Endothelial cell of umbilical vein (primary cell): ENCODE results near the gene RPA1.

ENCODE experiments used
- EZH2 ChIP-seq: IDR thresholded peaks from 2 replicates; pipeline ENCODE4 v1.6.1; 2012; ENCODE audit warnings: borderline replicate concordance, low read depth, mild to moderate bottlenecking, moderate library complexity, low read length, inconsistent platforms; ENCODE audit not compliant: severe bottlenecking
- POLR2AphosphoS5 ChIP-seq: IDR thresholded peaks from 2 replicates; pipeline ENCODE4 v1.6.1; 2012; ENCODE audit warnings: low read depth, mild to moderate bottlenecking, control low read depth, low read length, moderate library complexity; ENCODE audit not compliant: insufficient read depth
- TF ChIP-seq, protein P1 (sequence below), 2 donors: IDR thresholded peaks; 1 replicate in 1 of 2; 2 replicates in 1 of 2; pipeline ENCODE4 v1.5.1; 2011; ENCODE audit warnings: low read length in 2 of 2, mild to moderate bottlenecking in 2 of 2, moderate library complexity in 2 of 2, control low read depth in 1 of 2, inconsistent platforms in 1 of 2, low read depth in 1 of 2; ENCODE audit not compliant: insufficient read depth in 1 of 2; ENCODE audit errors: extremely low read depth in 1 of 2

- TF ChIP-seq POLR2AphosphoS5 (no peak), EZH2 (no peak)
- TF ChIP-seq, protein P1, sequence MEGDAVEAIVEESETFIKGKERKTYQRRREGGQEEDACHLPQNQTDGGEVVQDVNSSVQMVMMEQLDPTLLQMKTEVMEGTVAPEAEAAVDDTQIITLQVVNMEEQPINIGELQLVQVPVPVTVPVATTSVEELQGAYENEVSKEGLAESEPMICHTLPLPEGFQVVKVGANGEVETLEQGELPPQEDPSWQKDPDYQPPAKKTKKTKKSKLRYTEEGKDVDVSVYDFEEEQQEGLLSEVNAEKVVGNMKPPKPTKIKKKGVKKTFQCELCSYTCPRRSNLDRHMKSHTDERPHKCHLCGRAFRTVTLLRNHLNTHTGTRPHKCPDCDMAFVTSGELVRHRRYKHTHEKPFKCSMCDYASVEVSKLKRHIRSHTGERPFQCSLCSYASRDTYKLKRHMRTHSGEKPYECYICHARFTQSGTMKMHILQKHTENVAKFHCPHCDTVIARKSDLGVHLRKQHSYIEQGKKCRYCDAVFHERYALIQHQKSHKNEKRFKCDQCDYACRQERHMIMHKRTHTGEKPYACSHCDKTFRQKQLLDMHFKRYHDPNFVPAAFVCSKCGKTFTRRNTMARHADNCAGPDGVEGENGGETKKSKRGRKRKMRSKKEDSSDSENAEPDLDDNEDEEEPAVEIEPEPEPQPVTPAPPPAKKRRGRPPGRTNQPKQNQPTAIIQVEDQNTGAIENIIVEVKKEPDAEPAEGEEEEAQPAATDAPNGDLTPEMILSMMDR (IDR thresholded peaks at IDR 0.05; ENCODE audit: extremely low read depth in 1 of 2, insufficient read depth in 1 of 2, low read depth in 1 of 2, low read length in 2 of 2), result no peak
These were observed 26.5 kb upstream of the RPA1 start for GRCh38 chr17:1803280-1803679.
